Endothelial cell of umbilical vein (primary cell): ENCODE data around the gene SLC20A1.

Experiments used
- EZH2 ChIP-seq: IDR thresholded peaks from 2 replicates; pipeline ENCODE4 v1.6.1; 2012; ENCODE audit warnings: borderline replicate concordance, low read depth, mild to moderate bottlenecking, moderate library complexity, low read length, inconsistent platforms; ENCODE audit not compliant: severe bottlenecking
- POLR2A ChIP-seq: IDR thresholded peaks from 2 replicates; pipeline ENCODE4 v1.6.1; 2012; ENCODE audit warnings: low read depth, mild to moderate bottlenecking, control low read depth, low read length

DNA sequence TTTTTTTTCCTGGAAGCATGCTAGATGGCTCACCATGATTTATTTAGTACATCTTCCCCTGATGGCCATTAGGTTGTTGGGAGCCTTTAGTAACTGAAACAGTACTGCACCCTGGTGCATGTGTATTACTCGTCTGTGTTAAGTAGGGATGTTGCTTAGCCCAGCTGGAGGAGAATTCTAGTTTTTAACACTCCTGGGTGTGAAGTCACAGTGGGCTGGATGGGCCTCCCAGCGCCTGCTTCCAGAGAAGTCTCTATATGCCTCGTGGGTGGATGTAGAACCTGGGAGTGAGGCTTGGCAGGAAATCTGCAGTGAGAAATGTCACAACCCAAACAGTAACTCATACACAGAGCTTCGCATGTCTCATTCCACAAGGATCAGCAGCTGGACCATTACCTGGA, 46.1 kb downstream of the SLC20A1 start:
- TF ChIP-seq POLR2A (no peak), EZH2 (no peak)
